Adipocyte (in vitro differentiated cells): Measurements from ENCODE around the gene CCDC167.

Source experiments
- DNase-seq: peaks from one replicate; pipeline ENCODE4 v3.0.0-alpha.2; 2015; ENCODE audit warnings: low read depth
- H3K27me3 ChIP-seq: replicated peaks from 2 replicates; pipeline ENCODE4 v1.7.0; 2013; ENCODE audit warnings: mild to moderate bottlenecking, low read length, moderate library complexity; ENCODE audit not compliant: control insufficient read depth, insufficient read depth
- H3K36me3 ChIP-seq: 2 replicates; pipeline ENCODE4 v1.7.0; 2013; ENCODE audit warnings: low read length, mild to moderate bottlenecking, moderate library complexity; ENCODE audit not compliant: control insufficient read depth, insufficient read depth, severe bottlenecking
- H3K4me1 ChIP-seq: 2 replicates; pipeline ENCODE4 v1.7.0; 2013; ENCODE audit warnings: mild to moderate bottlenecking, low read length, moderate library complexity; ENCODE audit not compliant: control insufficient read depth, insufficient read depth
- H3K4me3 ChIP-seq: 2 replicates; pipeline ENCODE4 v1.7.0; 2013; ENCODE audit warnings: mild to moderate bottlenecking, low read length, moderate library complexity
- H3K9ac ChIP-seq: 2 replicates; pipeline ENCODE4 v1.7.0; 2013; ENCODE audit warnings: mild to moderate bottlenecking, low read length, moderate library complexity
- H3K9me3 ChIP-seq: 2 replicates; pipeline ENCODE4 v1.7.0; 2013; ENCODE audit warnings: mild to moderate bottlenecking, low read length, moderate library complexity; ENCODE audit not compliant: control insufficient read depth

CCDC167 gene

GRCh38 chr6:37528541-37528940, 28.8 kb upstream of the CCDC167 start:
- Histone ChIP-seq H3K36me3 (no peaks in the 10 kb centered on the region), H3K4me1 (peaks cover 6% of the 10 kb centered on the region), H3K9me3 (no peaks in the 10 kb centered on the region), H3K4me3 (no peak overlapping the region), H3K27me3 (peaks cover 59% of the 10 kb centered on the region), H3K9ac (no peak overlapping the region)
- no peak for DNase-seq

GRCh38 chr6:37525460-37526357, 26.0 kb upstream of the CCDC167 start:
- Histone ChIP-seq H3K9me3 (no peaks in the 10 kb centered on the region), H3K4me3 (no peak overlapping the region), H3K9ac (no peak overlapping the region), H3K27me3 (peaks cover 50% of the 10 kb centered on the region), H3K4me1 (peaks cover 6% of the 10 kb centered on the region), H3K36me3 (no peaks in the 10 kb centered on the region)
- peak; percentile 43 for DNase-seq

GRCh38 chr6:37524970-37525318, 25.3 kb upstream of the CCDC167 start:
- H3K9ac ChIP-seq, result no peak overlapping the region
- peaks cover 6% of the 10 kb centered on the region for H3K4me1 ChIP-seq

GRCh38 chr6:37524025-37524969, 24.6 kb upstream of the CCDC167 start:
- H3K9me3 ChIP-seq, result peaks cover 1% of the 10 kb centered on the region
- no peaks in the 10 kb centered on the region for H3K36me3 ChIP-seq
- no peak overlapping the region for H3K4me3 ChIP-seq
- peaks cover 49% of the 10 kb centered on the region for H3K27me3 ChIP-seq
- H3K9ac ChIP-seq, result no peak overlapping the region
- H3K4me1 ChIP-seq, result peaks cover 6% of the 10 kb centered on the region
- DNase-seq, result peak; percentile 62

More at GRCh38 chr6:37524970-37525318, 25.3 kb upstream of the CCDC167 start:
- no peak overlapping the region for H3K4me3 ChIP-seq
- no peaks in the 10 kb centered on the region for H3K9me3 ChIP-seq
- H3K27me3 ChIP-seq, result peaks cover 49% of the 10 kb centered on the region
- no peak for DNase-seq
- H3K36me3 ChIP-seq, result no peaks in the 10 kb centered on the region

- Histone ChIP-seq H3K9me3 (peaks cover 7% of the 10 kb centered on the region), H3K9ac (no peak overlapping the region), H3K36me3 (no peaks in the 10 kb centered on the region), H3K27me3 (peaks cover 44% of the 10 kb centered on the region), H3K4me3 (no peak overlapping the region), H3K4me1 (peaks cover 6% of the 10 kb centered on the region)
- DNase-seq, result no peak
These were observed 23.7 kb upstream of the CCDC167 start for GRCh38 chr6:37523412-37523811.

- Histone ChIP-seq H3K27me3 (peaks cover 40% of the 10 kb centered on the region), H3K36me3 (no peaks in the 10 kb centered on the region), H3K4me3 (no peak overlapping the region), H3K4me1 (peaks cover 9% of the 10 kb centered on the region), H3K9ac (no peak overlapping the region), H3K9me3 (peaks cover 7% of the 10 kb centered on the region)
- no peak for DNase-seq
These were observed 23.1 kb upstream of the CCDC167 start for GRCh38 chr6:37522836-37523235.

- no peak for DNase-seq
- H3K9me3 ChIP-seq, result peaks cover 7% of the 10 kb centered on the region
- H3K36me3 ChIP-seq, result no peaks in the 10 kb centered on the region
- no peak overlapping the region for H3K9ac ChIP-seq
- no peak overlapping the region for H3K4me3 ChIP-seq
- H3K27me3 ChIP-seq, result peaks cover 28% of the 10 kb centered on the region
- H3K4me1 ChIP-seq, result peaks cover 20% of the 10 kb centered on the region
These were observed 22.0 kb upstream of the CCDC167 start for GRCh38 chr6:37521674-37522073.

- H3K27me3 ChIP-seq, result peaks cover 24% of the 10 kb centered on the region
- no peak overlapping the region for H3K9ac ChIP-seq
- DNase-seq, result no peak
- peaks cover 27% of the 10 kb centered on the region for H3K4me1 ChIP-seq
- H3K9me3 ChIP-seq, result peaks cover 7% of the 10 kb centered on the region
- no peaks in the 10 kb centered on the region for H3K36me3 ChIP-seq
- no peak overlapping the region for H3K4me3 ChIP-seq
These were observed 21.2 kb upstream of the CCDC167 start for GRCh38 chr6:37520926-37521325.

- H3K9me3 ChIP-seq, result peaks cover 7% of the 10 kb centered on the region
- H3K9ac ChIP-seq, result no peak overlapping the region
- DNase-seq, result no peak
- no peaks in the 10 kb centered on the region for H3K36me3 ChIP-seq
- H3K4me1 ChIP-seq, result peaks cover 26% of the 10 kb centered on the region
- H3K4me3 ChIP-seq, result no peak overlapping the region
- H3K27me3 ChIP-seq, result peaks cover 25% of the 10 kb centered on the region
These were observed 19.8 kb upstream of the CCDC167 start for GRCh38 chr6:37519461-37519860.

- Histone ChIP-seq H3K4me3 (no peak overlapping the region), H3K9me3 (peaks cover 7% of the 10 kb centered on the region), H3K9ac (no peak overlapping the region), H3K27me3 (peaks cover 35% of the 10 kb centered on the region), H3K36me3 (no peaks in the 10 kb centered on the region), H3K4me1 (peaks cover 29% of the 10 kb centered on the region)
- no peak for DNase-seq
These were observed 18.4 kb upstream of the CCDC167 start for GRCh38 chr6:37518116-37518515.

GRCh38 chr6:37517411-37517812, 17.7 kb upstream of the CCDC167 start:
- no peak overlapping the region for H3K4me3 ChIP-seq
- H3K9ac ChIP-seq, result no peak overlapping the region
- peaks cover 29% of the 10 kb centered on the region for H3K4me1 ChIP-seq
- peaks cover 35% of the 10 kb centered on the region for H3K27me3 ChIP-seq
- H3K36me3 ChIP-seq, result no peaks in the 10 kb centered on the region
- peaks cover 7% of the 10 kb centered on the region for H3K9me3 ChIP-seq
- peak; percentile 19 for DNase-seq
